Thyroid gland (tissue), 4 donors: ENCODE measurements around the gene PRCD. TPM values are rescaled to one million over a fixed set of nuclear protein-coding genes. Genes with fewer than 3 reads are reported as not detected.
A peak's percentile ranks its signal among the peaks of the same experiment; 100 is the strongest.

Experiments used
- DNase-seq, 2 donors: peaks; one replicate each; pipeline ENCODE4 v3.0.0-alpha.2; 2019
- H3K27ac ChIP-seq, 3 donors: fragments of 200-600 bp; sonication (generic); 1 replicate in 2 of 3; 2 replicates in 1 of 3; pipeline ENCODE4 v1.5.1; 2016 to 2019; ENCODE audit warnings: mild to moderate bottlenecking in 1 of 3, moderate library complexity in 1 of 3
- H3K27me3 ChIP-seq: fragments of 200-600 bp; sonication (generic); one replicate; pipeline ENCODE4 v1.5.1; 2019
- H3K36me3 ChIP-seq, 2 donors: fragments of 200-600 bp; sonication (generic); one replicate each; pipeline ENCODE4 v1.5.1; 2016 to 2019
- H3K4me1 ChIP-seq, 2 donors: fragments of 200-600 bp; sonication (generic); one replicate each; pipeline ENCODE4 v1.5.1; 2017 to 2019
- H3K4me3 ChIP-seq, 3 donors: fragments of 200-600 bp; sonication (generic); replicated peaks in 1 of 3; 1 replicate in 2 of 3; 2 replicates in 1 of 3; pipeline ENCODE4 v1.5.1; 2016; ENCODE audit warnings: mild to moderate bottlenecking in 1 of 3
- H3K9me3 ChIP-seq: fragments of 200-600 bp; sonication (generic); one replicate; pipeline ENCODE4 v1.5.1; 2017
- POLR2A ChIP-seq, 2 donors: fragments of 450-650 bp; IDR thresholded peaks; one replicate each; pipeline ENCODE4 v1.6.1; 2017; ENCODE audit warnings: antibody characterized with exemption in 2 of 2, mild to moderate bottlenecking in 2 of 2, moderate library complexity in 1 of 2
- WGBS, 2 donors: methylation state at CpG; one replicate each; pipeline ENCODE4 v1.1.5; 2017; 5-methylcytosine and 5-hydroxymethylcytosine counted together
- intact Hi-C: fragments of 100-400 bp; cut with DNase I; formaldehyde crosslinking; loops from one replicate; pipeline ENCODE4 v1.15.1; 2023
- total RNA-seq, 4 donors: library from RNA; depleted of rRNA; stranded (reverse); fragments of >200 nt; gene quantifications; one replicate each; pipeline ENCODE4 v1.2.3, GENCODE V29; 2016
- TF ChIP-seq, protein P1 (sequence below), 6 experiments: fragments of 200-600 bp in 3 of 6; fragments of 450-650 bp in 3 of 6; sonication (generic) in 3 of 6; IDR thresholded peaks; one replicate each; pipeline ENCODE4 v1.5.1; 2016 to 2019; ENCODE audit warnings: antibody characterized with exemption in 6 of 6, mild to moderate bottlenecking in 2 of 6, inconsistent platforms in 1 of 6, moderate library complexity in 1 of 6

PRCD gene
- total RNA-seq, 4 donors from 2014 or later: 1.5 to 8.3 (median 4.2) TPM

GRCh38 chr17:76577876-76578275, 38.0 kb downstream of the PRCD start:
- Histone ChIP-seq H3K4me1 (peaks cover 10 to 12% of the 10 kb centered on the region in 2 donors), H3K9me3 (no peaks in the 10 kb centered on the region), H3K36me3 (no peaks in the 10 kb centered on the region), H3K27me3 (no peaks in the 10 kb centered on the region), H3K4me3 (no peak overlapping the region), H3K27ac (no peak overlapping the region)
- WGBS, 2 donors: 94 to 97% methylated on average over 7 of the region's 7 CpGs
- intact Hi-C loops: no loop called here
- no peak for TF ChIP-seq POLR2A (IDR thresholded peaks at IDR 0.05)
- TF ChIP-seq, protein P1, sequence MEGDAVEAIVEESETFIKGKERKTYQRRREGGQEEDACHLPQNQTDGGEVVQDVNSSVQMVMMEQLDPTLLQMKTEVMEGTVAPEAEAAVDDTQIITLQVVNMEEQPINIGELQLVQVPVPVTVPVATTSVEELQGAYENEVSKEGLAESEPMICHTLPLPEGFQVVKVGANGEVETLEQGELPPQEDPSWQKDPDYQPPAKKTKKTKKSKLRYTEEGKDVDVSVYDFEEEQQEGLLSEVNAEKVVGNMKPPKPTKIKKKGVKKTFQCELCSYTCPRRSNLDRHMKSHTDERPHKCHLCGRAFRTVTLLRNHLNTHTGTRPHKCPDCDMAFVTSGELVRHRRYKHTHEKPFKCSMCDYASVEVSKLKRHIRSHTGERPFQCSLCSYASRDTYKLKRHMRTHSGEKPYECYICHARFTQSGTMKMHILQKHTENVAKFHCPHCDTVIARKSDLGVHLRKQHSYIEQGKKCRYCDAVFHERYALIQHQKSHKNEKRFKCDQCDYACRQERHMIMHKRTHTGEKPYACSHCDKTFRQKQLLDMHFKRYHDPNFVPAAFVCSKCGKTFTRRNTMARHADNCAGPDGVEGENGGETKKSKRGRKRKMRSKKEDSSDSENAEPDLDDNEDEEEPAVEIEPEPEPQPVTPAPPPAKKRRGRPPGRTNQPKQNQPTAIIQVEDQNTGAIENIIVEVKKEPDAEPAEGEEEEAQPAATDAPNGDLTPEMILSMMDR (IDR thresholded peaks at IDR 0.05): no peak
- no peak for DNase-seq

- Histone ChIP-seq H3K4me3 (no peak overlapping the region), H3K27ac (no peak overlapping the region), H3K9me3 (no peaks in the 10 kb centered on the region), H3K27me3 (no peaks in the 10 kb centered on the region), H3K36me3 (no peaks in the 10 kb centered on the region), H3K4me1 (peaks cover 10 to 12% of the 10 kb centered on the region in 2 donors)
- intact Hi-C loops: no loop called here
- TF ChIP-seq, protein P1 (IDR thresholded peaks at IDR 0.05): no peak
- no peak for TF ChIP-seq POLR2A (IDR thresholded peaks at IDR 0.05)
- 74 to 85% methylated on average over 5 of the region's 5 CpGs for WGBS, 2 donors
- no peak for DNase-seq
Measured at GRCh38 chr17:76578376-76578775, 38.5 kb downstream of the PRCD start.

DNA sequence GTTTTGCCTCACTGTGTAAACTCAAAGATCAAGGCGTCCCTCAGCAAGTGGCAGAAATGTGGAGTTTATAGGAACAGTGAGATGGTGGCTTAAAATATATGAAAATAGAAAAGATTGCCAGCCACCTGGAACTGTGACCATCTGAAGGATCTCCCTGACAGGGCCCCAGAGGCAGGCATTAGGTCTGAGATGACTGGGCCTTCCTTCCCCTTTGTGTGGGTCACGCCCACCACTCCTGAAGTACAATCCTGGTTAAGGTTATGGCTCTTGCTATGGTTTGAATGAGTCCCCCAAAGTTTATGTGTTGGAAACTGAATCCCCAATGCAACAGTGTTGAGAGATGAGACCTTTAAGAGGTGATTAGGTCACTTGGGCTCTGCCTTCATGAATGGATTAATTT, 39.4 kb downstream of the PRCD start:
- Histone ChIP-seq H3K4me1 (peaks cover 12% of the 10 kb centered on the region in 2 donors), H3K36me3 (no peaks in the 10 kb centered on the region), H3K9me3 (no peaks in the 10 kb centered on the region), H3K27ac (no peak overlapping the region), H3K4me3 (no peak overlapping the region), H3K27me3 (no peaks in the 10 kb centered on the region)
- intact Hi-C loops: no loop called here
- no peak for DNase-seq
- WGBS, 2 donors: 91 to 100% methylated on average over 2 of the region's 2 CpGs
- TF ChIP-seq POLR2A (IDR thresholded peaks at IDR 0.05): no peak
- TF ChIP-seq, protein P1 (IDR thresholded peaks at IDR 0.05): no peak

GRCh38 chr17:76581515-76581914, 41.7 kb downstream of the PRCD start:
- intact Hi-C loops: no loop called here
- TF ChIP-seq POLR2A (IDR thresholded peaks at IDR 0.05): no peak
- TF ChIP-seq, protein P1 (IDR thresholded peaks at IDR 0.05): no peak
- peaks cover 22 to 24% of the 10 kb centered on the region in 2 donors for H3K4me1 ChIP-seq
- 75 to 92% methylated on average over 5 of the region's 5 CpGs for WGBS, 2 donors
- no peak overlapping the region for H3K4me3 ChIP-seq
- H3K27me3 ChIP-seq: no peaks in the 10 kb centered on the region
- peak in 1 of 2 donors; percentile 16 for DNase-seq
- peak overlapping the region in 2 of 3 donors; percentile 27 to 61 for H3K27ac ChIP-seq
- no peaks in the 10 kb centered on the region for H3K36me3 ChIP-seq
- no peaks in the 10 kb centered on the region for H3K9me3 ChIP-seq

DNA sequence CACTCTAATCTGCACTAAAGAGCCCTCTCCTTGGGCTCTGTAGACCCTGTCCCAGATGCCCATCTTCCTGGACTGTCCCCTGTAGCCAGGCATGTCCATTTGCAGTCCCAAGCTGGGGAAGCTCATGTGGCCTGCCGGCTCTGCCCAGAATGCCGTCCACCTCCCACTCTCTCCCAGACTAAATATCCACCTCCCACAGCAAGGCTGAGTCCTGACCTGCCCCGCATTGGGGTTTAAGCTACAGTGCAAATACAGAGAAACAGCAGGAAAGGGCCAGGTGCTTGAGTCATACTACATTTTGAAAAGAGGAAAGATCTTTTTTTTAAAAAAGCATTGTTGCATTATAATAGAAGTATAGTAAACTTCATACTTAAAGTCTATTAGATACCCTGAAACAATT, 42.8 kb downstream of the PRCD start:
- Histone ChIP-seq H3K4me1 (peaks cover 22 to 28% of the 10 kb centered on the region in 2 donors), H3K27ac (no peak overlapping the region), H3K4me3 (no peak overlapping the region), H3K36me3 (no peaks in the 10 kb centered on the region), H3K9me3 (no peaks in the 10 kb centered on the region), H3K27me3 (no peaks in the 10 kb centered on the region)
- WGBS, 2 donors: 62 to 69% methylated on average over 3 of the region's 3 CpGs
- intact Hi-C loops: no loop called here
- TF ChIP-seq, protein P1 (IDR thresholded peaks at IDR 0.05): no peak
- no peak for TF ChIP-seq POLR2A (IDR thresholded peaks at IDR 0.05)
- DNase-seq: no peak
